GM19324 (cell line): ENCODE data around the gene PLXNA4.

Source experiments
- ATAC-seq: cut with Tn5 transposase; IDR thresholded peaks from one replicate; pipeline ENCODE4 v1.9.1; 2021; ENCODE audit warnings: mild to moderate bottlenecking, moderate library complexity; ENCODE audit not compliant: unreplicated experiment, low FRiP score

The PLXNA4 gene

GRCh38 chr7:132230462-132230861, 345.8 kb downstream of the PLXNA4 start:
- ATAC-seq, result no peak

DNA sequence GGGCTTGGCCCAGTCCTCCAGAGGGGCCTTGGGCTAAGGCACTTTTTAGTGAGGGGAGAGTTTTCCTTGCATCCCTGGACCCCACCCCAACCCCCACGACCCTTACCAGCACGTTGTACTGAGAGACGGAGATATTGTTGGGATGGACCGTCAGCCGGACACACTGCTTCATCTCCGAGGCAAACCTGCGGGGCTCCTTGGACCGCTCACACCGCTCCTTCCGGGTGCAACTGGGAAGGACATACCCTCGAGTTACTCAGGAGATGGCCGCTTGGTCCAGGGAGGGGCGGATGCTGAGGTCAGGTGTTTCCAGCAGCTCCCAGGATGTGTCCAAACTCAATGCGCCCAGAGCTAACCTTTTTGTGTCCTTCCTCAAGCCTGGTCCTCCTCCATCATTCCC, 348.0 kb downstream of the PLXNA4 start:
- no peak for ATAC-seq

- ATAC-seq, result no peak
Measured at GRCh38 chr7:132226957-132227290, 349.3 kb downstream of the PLXNA4 start.

DNA sequence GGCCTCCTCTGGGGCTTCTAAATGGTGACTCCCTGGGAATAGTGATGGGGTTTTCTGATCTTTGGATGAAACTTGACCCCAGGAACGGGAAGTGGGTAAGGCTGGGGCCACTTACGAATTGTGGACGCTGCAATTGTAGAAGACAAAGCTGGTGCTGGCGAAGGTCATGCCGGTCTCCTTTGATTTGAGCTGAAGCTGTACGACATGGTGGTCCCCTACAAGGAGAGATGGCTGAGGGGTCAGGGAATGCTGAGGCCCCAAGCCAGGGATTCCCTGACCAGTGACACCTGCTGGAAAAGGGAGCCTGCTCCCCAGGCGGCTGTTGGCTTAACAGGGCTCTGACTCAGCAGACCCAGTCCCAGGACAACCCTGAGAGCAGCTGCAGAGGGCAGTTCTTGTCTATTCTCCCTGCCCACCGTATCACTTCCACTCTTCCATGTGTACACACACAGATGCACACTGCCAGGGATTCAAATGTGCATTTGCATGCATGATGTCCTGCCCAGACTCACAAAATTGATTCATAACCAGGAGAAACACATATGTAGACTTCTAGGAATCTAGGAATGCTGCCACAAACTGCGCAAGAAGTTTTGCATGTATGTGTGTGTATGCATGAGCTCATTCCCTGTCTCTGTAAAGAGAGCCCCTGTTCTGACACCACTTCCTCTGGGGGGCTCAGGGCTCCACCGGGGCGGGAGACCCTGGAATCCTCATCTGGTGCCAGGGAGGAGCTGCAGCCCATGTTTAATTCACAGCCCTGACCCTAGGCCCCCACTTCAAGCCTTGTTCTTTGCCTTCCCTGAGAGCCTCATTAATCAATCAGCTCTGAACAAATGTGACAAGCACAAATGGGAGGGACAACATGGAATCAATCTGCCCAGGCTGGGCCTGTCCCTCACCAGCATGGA, 350.0 kb downstream of the PLXNA4 start:
- ATAC-seq, result no peak

- no peak for ATAC-seq
Measured at GRCh38 chr7:132225216-132226030, 350.8 kb downstream of the PLXNA4 start.

GRCh38 chr7:132221356-132221755, 354.9 kb downstream of the PLXNA4 start:
- no peak for ATAC-seq

GRCh38 chr7:132220060-132220459, 356.2 kb downstream of the PLXNA4 start:
- ATAC-seq, result no peak

- ATAC-seq, result no peak
Measured at GRCh38 chr7:132218876-132219275, 357.4 kb downstream of the PLXNA4 start.

- no peak for ATAC-seq
Measured at GRCh38 chr7:132216847-132217525, 359.3 kb downstream of the PLXNA4 start.

DNA sequence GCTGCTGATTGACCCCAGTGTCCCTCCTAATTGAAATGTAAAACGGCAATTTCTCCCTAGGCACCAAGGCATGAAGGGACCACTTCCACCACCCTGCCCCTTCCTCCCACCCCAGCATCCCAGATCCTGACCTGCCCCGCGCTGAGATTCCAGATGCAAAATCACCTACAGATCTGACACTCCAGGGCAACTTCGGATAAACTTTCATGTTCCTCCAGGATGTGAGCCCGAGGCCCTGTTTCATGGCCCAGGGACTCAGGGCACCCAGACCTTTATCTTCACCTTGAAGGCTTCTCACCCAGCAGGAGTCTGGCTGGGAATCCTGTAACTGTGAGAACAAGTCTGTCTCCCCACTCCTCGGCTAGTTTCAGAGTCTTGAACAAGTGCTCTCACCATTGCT, 361.8 kb downstream of the PLXNA4 start:
- no peak for ATAC-seq

GRCh38 chr7:132213583-132213982, 362.7 kb downstream of the PLXNA4 start:
- no peak for ATAC-seq

GRCh38 chr7:132211971-132212370, 364.3 kb downstream of the PLXNA4 start:
- ATAC-seq, result no peak

GRCh38 chr7:132210821-132211220, 365.4 kb downstream of the PLXNA4 start:
- ATAC-seq, result no peak

DNA sequence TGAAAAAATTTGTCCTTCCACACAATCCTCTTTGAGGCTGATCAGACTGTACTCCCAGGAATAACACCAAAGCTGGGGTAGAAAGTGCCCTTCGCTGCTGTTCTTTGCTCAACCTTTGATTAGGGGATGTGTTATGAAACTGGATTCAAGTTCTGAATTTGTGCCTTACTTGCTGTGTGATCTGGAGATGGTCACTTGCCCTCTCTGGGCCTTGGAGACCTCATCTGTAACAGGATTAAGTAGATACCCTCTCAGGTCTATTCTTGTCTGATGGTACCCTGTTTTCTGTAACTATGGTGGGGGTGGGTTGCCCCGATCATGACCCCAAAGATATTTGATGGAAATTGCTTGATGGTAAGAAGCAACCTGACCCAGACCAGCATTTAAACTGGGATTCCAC, 368.5 kb downstream of the PLXNA4 start:
- no peak for ATAC-seq

GRCh38 chr7:132207211-132207610, 369.1 kb downstream of the PLXNA4 start:
- no peak for ATAC-seq

DNA sequence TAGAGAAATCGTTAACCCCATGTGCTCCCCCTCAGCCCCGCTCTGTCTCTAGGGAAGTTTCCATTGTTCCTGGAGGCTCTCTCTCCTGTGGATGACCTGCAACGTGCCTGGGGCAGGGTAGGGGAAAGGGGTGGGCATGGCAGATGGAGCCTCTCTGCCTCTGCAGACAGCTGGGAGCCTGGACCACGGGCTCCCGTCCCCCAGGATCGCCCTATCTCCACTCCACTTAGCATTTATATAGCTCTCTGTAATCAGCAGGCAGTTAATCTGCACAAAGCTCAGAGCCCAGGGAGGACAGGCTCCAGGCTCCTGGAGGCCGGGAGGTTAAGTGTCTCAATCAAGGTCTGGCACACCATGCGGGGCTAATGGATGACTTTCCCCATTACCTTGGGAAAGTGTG, 369.7 kb downstream of the PLXNA4 start:
- ATAC-seq, result no peak

DNA sequence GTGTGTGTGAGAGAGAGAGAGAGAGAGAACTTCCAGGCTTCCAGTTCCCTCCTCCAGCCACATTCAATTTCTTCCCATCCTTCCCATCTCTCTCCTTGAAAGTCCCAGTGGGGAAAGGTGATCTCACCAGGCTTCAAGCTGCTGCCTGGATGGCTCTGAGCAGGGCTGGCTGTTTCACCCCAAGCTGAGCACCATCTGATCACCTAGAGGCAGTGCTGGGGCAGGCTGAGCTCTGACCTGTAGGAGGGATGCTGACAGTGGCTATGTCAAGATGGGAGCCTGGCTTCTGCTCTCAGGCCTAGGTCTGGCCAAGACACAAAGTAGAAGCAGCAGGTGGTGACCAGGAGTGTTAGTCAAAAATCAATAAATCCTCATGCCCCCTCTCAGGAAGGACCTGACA, 370.8 kb downstream of the PLXNA4 start:
- ATAC-seq, result no peak

DNA sequence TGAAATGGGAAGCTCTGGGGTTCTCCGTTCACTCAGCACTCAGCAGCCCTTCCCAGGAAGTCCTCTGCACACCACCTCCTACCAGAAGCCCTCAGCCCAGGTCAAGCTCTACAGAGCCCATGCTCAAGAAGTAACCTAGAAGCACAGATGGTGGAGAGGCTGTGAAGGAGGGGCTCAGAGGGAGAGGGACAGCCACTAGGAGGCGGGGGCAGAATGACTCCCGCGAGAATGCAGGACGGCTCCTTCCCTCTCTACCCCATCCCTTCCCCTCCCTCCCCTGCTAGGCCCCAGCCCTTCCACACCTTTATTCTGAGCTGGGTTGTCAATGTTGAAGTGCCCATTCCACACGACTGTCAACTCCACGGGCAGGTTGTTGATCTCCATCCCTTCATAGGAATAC, 373.2 kb downstream of the PLXNA4 start:
- ATAC-seq, result no peak

- ATAC-seq, result no peak
Measured at GRCh38 chr7:132202541-132202940, 373.7 kb downstream of the PLXNA4 start.

GRCh38 chr7:132200141-132200540, 376.1 kb downstream of the PLXNA4 start:
- ATAC-seq, result no peak

- no peak for ATAC-seq
Measured at GRCh38 chr7:132199626-132200025, 376.6 kb downstream of the PLXNA4 start.
